GM21723 (cell line): Measurements from ENCODE around the gene EDARADD.
"Not testable (repeated sequence)": the region's sequence is repeated elsewhere in the genome, so short reads cannot be mapped to it uniquely, and the experiment has no call there.

ENCODE experiments used
- ATAC-seq: cut with Tn5 transposase; IDR thresholded peaks from one replicate; pipeline ENCODE4 v1.9.1; 2021; ENCODE audit warnings: mild to moderate bottlenecking, moderate library complexity; ENCODE audit not compliant: unreplicated experiment

The EDARADD gene

DNA sequence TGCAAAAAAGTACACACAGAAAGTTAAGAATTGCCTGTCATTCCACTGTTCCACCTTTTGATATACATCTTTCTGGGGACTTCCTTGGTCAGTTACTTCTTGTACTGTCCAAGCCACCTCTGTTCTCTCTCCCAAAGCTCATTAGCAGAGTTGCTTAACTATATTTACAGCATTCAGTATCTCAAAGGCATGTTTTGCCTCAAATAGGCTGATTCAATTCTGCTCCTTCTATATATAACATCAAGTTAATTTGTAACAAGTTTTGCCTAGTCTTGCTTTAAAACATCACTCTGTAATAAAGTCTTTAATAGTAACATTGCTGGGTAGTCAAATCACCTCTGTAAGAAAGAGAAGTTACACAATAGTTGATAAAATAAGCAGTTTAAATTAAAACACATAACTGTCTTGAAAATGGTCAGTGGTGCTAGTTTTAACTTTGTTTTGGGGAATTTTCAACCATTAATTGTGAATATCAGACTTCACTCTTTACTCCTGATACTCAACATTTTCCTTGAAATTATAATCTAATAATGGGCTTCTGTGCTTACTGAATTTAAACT, 35.7 kb downstream of the EDARADD start:
- ATAC-seq: no peak

DNA sequence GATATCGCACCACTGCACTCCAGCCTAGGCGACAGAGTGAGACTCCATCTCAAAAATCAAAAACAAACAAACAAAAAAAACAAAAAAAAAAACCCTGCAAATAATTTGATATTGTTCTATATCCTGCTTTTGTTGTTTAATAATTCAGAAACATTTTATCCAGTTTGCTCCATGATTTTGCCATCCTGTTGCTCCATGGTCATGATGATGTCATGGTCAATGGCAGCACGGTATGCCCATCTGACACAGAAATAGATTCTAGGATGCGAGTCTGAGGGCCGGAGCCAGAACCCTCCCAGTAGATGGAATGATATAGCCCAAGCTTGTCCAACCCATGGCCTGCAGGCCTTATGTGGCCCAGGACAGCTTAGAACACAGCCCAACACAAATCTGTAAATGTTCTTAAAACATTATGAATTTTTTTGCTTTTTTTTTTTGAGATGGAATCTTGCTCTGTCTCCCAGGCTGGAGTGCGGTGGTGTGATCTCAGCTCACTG, 39.8 kb downstream of the EDARADD start:
- no peak for ATAC-seq

DNA sequence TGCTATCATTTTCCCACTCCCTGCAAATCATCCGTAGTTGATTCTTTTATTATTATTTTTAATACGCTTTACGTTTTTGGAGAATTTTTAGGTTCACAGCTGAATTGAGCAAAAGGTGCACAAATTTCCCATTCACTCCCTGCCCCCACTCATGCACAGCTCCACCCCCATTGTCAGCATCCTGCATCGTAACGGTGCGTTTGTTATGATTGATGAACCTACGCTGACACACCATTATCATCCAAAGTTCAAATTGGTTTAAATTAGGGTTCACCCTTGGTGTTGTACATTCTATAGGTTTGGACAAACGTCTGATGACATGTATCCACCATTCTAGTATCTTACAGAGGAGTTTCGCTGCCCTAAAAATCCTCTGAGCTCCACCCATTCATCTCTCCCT, 44.5 kb downstream of the EDARADD start:
- ATAC-seq: no peak

DNA sequence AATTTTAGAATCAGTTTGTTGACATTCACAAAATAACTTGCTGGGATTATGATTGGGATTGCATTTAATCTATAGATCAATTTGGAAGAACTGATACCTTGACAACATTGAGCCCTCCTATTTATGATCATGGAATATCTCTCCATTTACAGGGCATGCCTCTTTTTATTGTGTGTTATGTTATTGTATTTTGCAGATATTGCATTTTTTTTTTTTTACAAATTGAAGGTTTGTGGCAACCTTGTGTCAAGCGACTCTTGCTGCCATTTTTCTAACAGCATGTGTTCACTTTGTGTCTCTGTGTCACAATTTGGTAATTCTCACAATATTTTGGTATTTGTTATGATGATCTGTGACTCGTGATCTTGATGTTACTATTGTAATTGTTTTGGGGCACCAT, 46.3 kb downstream of the EDARADD start:
- ATAC-seq: no peak

DNA sequence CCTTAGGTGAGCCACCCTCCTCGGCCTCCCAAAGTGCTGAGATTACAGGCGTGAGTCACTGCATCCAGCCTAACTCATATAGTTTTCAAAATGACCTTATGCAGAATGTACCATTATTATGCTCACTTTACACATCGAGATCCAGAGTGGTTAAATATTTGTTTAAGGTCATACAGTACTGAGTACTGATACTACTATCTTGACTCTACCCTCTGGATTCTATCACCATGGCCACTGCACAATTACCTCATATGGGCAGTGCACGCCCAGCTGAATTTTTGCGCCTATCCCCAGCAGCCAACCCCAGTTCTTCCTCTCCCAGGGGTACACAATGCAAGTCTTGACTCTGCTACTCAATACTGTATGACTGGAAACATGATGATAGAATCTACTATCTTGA, 56.7 kb downstream of the EDARADD start:
- no peak for ATAC-seq

DNA sequence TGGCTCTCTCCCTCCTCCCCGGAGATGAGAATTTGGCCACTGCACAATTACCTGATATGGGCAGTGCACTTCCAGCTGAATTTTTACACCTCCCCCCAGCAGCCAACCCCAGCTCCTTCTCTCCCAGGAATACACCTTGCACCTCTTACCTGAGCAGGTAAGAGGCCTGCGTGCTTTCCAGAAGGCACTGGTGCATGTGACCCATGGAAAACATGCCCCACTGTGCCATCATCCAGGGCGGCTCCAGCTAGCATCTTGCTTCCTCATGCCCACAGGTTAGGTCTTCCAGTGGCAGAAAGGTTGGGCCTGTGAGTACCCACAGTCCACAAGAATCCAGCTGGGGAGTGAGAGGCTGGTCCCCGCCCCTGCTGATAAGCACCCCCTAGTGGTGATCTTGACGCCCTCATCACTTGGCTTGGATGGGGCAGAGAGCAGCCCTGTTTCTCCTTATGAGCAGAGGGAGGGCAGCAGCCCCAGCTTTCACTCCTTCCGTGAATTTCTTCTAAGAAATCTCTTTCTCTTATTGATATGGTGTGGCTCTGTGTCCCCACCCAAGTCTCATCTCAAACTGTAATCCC, 57.8 kb downstream of the EDARADD start:
- peak; percentile 72 for ATAC-seq

DNA sequence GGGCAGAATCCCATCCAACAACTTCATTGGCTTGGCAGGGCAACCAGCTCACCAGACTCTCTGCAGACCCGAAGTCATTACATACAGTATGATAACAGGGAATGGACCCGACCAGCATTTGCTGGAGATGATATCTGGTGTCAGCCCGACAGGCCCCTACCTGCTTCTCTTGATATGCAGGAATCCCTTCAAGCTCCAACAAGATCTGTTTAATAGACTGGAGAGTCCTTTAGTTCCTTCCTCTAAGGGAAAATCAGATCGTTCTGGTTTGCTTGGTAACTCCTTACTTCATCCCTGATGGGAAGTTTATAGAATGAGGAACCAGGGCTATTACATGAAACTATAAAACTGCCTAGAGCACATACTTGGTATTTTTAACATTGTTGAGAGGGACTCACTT, 61.2 kb downstream of the EDARADD start:
- no peak for ATAC-seq

DNA sequence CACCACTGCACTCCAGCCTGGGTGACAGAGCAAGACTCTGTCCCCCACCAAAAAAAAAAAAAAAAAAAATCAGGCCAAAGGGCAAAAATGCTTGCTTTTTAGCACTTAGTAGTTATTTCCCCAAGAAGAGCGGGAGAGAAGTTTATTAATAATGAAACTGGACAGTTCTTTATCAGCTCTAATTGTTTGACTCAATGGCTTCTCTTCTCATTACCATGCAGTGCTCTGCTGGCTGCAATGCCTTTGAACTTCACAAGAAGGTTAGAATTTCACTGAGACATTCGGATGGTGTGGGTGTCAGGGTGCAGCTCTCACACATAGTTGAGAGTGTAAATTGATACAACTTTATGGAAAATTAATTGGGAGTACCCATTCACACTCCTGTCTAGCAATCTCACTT, 63.7 kb downstream of the EDARADD start:
- ATAC-seq: peak; percentile 69

DNA sequence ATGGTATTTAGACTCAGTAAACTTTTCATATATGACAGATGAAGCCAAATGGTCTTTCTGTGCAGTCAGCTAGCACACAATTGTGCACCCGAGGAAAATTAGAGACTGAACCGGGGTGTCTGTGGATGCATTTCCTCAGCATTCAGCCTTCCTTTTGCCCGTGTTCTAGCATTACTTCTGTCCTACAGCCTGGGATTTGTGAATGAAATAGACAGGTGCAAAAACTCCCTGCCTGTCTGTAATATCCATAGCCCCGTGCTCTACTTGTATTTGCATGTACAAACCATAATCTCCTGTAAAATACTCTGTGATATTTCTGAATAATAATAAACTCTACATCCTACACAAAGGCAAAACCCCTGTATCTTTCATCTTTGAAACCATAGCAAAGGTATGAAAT, 64.9 kb downstream of the EDARADD start:
- ATAC-seq: no peak

DNA sequence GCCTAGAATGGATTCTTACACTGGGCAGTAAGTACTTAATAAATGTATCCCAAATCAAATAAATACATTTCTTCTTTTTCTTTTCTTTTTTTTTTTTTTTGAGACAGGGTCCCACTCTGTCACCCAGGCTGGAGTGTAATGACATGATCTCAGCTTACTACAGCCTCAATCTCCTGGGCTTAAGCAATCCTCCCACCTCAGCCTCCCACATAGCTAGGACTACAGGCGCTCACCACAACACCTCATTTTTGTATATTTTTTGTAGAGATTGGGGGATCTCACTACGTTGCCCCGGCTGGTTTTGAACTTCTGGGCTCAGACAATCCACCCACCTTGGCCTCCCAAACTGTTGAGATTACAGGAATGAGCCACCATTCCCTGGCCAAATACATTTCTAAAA, 66.0 kb downstream of the EDARADD start:
- ATAC-seq: no peak

DNA sequence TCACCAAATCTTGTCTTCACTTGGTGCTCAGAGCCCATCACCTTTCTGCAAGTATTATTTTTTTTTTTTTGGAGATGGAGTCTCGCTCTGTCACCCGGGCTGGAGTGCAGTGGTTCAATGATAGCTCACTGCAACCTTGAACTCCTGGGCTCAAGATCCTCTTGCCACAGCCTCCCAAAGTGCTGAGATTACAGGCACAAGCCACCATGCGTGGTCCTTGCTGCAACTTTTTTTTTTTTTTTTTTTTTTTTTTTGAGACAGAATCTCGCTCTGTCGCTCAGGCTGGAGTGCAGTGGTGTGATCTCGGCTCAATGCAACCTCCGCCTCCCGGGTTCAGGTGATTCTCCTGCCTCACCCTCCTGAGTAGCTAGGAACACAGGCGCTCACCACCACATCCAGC, 70.1 kb downstream of the EDARADD start:
- not testable (repeated sequence) for ATAC-seq

DNA sequence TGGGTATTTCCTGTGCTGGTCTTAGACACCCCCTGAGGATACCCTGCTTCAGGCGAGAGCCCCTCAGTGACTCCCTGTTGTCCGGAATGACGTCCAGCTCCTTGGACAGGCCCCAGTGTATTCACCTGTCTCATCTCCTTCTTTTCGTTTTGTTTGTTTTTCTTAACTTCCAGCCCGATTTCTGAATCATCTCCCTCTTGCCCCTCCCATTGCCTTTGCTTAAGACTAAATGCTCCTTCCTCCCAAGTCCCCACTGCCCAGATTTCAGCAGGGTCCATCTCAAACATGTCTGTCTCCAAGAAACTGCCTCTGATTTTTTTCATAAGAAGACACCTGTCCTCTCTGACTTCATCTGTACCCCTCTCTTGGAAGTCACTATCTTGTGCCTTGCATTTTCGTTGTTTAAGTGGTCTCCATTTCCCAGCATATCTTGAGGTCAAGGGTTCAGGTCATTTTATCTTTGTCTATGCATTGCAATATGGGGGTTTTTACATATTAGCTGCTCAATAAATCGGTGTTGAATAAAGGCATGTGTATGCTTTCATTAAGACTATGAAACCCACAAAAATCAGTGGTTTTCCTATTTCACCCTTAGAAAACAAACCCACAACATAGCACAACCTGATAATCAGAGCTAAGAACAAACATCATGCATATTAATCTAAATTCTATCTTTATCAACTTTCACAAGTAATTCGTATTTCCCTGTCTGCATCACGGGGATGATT, 71.3 kb downstream of the EDARADD start:
- ATAC-seq: peak; percentile 30

DNA sequence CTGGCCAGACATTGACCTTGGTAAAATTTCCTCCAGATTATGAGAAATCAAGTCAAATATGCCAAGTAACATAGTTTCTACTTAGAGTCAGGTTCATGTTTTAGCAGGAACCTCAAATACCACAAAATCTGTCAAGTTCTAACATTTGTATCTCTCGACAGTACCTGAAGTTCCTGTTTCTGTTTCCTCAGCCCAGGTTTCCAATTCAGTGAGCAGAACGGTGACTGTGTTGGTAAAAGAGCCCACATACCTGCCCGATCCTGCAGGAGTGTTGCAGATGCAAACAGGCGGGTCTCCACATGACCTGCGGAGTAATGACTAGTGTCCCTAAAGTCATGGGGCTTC, 71.8 kb downstream of the EDARADD start:
- peak; percentile 90 for ATAC-seq

DNA sequence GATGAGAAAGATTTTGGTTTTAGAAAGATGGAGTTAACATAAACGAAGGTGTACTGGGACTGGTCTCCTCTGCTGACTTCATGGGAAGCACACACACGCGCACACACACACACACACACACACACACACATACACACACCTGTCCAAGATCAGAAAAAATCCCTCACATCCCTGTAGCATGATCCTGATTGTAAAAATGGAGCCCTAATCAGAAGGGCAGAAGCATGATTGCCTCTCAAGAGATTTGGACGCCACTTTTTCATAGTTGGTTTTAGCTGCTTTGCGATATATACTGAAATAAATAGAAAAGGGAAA, 73.2 kb downstream of the EDARADD start:
- ATAC-seq: no peak

DNA sequence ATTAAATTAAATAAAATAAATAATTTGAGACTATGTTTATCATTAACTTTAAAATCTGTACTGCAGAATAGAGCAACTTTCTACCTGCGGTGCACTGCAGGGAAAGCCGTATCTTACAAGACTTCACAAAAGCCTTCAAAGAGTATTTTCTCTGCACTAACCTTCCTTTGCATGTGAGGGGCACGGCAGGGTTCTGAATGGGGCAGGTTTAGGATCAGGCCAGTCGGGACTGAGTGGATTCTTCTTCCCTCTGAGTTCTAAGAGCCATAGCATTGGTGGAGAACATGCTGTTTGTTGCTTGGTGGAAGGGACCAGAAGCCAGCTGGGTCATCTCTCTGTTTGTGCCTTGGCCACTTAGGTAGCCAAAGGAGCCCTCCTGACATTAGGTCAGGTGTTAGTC, 74.5 kb downstream of the EDARADD start:
- no peak for ATAC-seq

DNA sequence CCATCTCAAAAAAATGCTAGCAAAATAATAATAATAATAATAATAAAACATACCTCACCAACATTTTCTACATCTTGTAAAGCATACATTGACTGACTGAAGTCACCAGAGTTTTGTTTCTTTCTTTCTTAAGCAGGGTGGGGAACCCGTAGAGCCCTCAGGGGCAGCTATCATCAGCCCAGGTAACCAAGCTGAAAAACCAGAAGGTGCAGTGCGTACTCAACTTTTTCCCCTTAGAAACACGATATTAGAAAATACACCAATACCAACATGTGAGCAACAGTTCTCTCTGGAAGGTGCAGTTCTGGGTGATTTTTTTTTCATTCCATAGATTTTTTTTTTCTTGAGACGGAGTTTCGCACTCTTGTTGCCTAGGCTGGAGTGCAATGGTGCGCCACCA, 75.4 kb downstream of the EDARADD start:
- no peak for ATAC-seq

DNA sequence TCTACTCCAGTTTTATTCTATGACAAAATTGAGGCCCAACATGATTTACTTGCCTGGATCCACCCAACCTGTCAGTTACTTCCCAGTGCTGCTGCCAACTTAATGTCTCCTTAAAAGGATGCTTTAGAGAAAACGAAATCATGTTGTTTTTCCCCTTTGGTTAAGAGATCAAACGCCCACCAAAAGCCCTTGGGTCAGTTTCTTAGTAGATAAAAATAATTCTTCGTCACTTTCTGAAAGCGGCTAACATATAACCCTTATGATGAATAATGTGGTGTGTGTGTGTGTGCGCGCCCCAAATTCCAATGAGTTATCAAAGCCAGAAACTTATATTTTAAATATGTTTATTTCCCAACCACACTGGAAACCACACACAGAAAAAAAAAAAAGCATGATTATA, 77.0 kb downstream of the EDARADD start:
- no peak for ATAC-seq

DNA sequence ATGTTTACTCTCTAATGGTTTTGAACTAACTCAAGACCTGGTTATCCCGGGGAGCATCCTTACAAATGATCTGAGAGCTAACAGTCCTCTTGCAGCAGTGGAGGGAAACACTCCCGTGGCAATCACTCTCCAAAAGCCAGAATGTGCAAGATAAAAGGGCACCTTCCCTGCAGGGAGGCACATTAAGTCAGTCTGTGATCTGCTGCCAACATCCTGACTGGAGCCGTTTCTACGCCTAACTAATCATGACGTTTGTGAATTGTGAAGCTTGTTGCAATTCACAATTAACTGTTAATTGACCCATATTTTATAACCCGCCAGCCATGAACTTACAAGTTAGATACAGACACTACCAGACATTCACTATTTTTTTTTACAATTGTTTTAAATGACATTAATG, 77.6 kb downstream of the EDARADD start:
- ATAC-seq: no peak

DNA sequence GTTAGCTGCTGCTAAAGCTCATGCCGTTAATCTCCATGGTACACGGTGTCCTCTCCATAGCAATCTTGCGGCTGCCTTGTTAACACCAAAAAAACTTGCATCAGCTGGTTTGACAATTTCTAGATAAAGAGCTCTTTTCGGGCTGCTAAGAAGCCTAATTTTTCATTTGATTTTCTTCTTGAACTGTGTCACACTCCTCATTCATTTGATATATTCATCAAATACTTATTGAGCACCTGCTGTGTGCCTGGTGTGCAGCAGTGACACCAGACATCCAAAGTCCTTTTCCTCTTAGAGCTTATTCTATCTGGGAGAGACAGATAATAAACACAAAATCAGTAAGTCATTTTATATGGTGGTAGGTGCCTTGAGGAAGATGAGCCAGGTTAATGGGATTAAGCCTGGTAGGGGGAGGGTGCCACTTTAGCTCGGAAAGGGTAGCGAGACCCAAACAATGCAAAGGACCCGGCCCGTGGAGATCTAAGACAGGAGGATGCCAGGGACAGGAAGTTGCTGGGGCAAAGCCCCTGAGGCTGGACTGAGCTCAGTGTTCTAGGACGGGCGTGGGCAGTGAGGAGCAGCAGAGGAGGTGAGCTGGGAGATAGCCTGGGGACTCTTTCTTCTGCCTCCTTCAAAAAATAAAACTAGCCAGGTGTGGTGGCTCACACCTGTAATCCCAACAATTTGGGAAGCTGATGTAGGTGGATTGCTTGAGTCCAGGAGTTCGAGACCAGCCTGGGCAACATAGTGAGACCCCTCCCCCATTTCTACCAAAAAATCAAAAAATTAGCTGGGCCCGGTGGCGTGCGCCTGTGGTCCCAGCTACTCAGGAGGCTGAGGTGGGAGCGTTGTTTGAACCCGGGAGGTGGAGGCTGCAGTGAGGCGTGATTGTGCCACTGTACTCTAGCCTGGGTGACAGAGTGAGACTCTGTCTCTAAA, 79.0 kb downstream of the EDARADD start:
- ATAC-seq: no peak

DNA sequence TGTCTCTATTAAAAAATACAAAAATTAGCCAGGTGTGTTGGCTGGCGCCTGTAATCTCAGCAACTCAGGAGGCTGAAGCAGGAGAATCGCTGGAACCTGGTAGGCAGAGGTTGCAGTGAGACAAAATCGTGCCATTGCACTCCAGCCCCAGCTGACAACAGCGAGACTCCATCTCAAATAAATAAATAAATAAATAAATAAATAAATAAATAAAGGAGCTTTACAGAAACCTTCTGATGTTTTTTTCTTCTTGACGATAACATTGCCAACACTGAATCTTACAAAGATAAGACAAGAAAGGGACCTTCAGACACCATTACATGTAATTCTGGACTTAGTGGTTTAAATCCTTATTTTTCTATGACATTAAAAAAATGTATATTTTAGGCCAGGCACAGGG, 81.9 kb downstream of the EDARADD start:
- ATAC-seq: no peak

DNA sequence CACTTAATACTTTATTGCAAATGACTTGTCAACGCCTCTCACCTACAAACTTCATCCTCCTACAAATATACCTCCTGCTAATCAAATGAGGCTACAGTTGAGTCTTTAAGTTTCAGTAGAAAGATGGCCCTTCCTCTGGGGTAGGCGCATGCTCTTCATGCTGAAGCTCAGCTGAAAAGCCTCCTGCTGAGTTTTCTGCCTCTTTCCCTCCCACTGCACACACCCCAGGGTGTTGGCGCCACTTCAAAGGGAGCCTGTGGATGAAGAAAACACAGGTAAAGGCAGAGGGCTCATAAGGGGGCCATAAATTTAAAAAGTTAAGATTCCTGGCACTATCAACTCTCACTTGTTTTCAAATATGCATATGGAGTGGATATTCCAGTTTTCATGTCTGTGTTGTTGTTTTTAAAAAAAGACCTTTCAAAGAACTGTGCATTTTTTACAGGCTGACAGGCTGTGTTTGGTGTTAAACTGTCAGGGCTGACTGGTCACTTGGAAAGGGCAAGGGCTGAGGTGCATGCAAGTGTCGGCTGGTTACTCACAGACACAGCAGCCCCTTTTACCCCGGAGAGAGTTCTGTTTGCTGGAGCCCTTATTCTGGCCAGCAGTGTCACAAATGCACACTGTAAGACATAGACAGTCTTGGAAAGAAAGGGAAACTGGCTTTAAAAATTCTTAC, 86.8 kb downstream of the EDARADD start:
- ATAC-seq: no peak
